ENCODE results near the gene VLDLR. TPM values are rescaled to one million over a fixed set of nuclear protein-coding genes. Genes with fewer than 3 reads are reported as not detected.

VLDLR gene
- total and polyA plus RNA-seq, 2 of the 13 experiments (the other 11 are each of a cell fraction or from before 2014, with no cell fraction given), result 3.4 to 10.5 TPM

DNA sequence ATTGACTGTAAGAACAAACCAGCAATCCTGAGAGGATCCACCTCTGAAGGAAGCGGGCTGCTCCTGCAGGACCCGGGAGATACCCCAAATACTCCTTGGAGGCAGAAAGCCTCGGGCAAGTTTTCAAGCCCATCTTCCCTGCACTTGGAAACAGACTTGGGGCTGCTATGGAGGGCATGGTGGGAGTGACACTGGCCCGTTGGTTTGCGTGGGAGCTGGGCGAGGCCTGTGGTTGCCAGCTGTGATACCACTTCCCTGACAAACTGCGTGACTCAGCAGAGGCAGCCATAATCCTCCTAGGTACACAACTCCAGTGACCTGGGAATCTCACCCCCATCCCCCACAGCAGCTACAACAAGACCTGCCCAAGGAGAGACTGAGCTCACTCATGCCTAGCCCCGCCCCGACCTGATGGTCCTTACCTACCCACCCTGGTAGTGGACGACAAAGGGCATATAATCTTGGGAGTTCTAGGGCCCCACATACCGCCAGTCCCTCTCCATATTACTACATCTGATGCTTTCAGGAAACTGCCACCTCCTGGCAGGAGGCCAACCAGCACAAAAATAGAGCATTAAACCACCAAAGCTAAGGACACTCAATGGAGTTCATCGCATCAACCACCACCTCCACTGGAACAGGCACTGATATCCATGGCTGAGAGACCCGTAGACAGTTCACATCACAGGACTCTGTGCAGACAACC, 38.1 kb upstream of the VLDLR start:
- in situ Hi-C loops (cut with HindIII; ENCODE audit: extremely low pct_ligation_motif_present, low pct_unique_long_range_greater_than_20kb) (no loop called here), intact Hi-C loops (cut with micrococcal nuclease; ENCODE audit: unreplicated experiment) (no loop called here)
- Histone ChIP-seq H3K9ac (ENCODE audit: insufficient read depth, low read depth, low read length) (no peak overlapping the region), H3K4me3 (replicated peaks in 1 of 3; ENCODE audit: insufficient read depth in 1 of 3, low read depth in 2 of 3, low read length in 3 of 3) (no peak overlapping the region), H4K20me1 (ENCODE audit: insufficient read depth, low read length) (no peaks in the 10 kb centered on the region), H2AFZ (ENCODE audit: low read length) (no peak overlapping the region), H3K27ac (ENCODE audit: extremely low read length, insufficient read depth, low read length) (no peak overlapping the region), H3K4me2 (ENCODE audit: low read depth, low read length) (no peak overlapping the region), H3K27me3 (ENCODE audit: control insufficient read depth in 1 of 2, insufficient read depth in 2 of 2, low read length in 2 of 2) (no peaks in the 10 kb centered on the region), H3K4me1 (ENCODE audit: insufficient read depth, low read length) (no peaks in the 10 kb centered on the region), H3K79me2 (ENCODE audit: insufficient read depth, low read length) (no peaks in the 10 kb centered on the region), H3K36me3 (replicated peaks in 1 of 2; ENCODE audit: control insufficient read depth in 1 of 2, insufficient read depth in 2 of 2, low read length in 2 of 2) (no peaks in the 10 kb centered on the region), H3K9me3 (ENCODE audit: low read length) (no peaks in the 10 kb centered on the region)
- ChIA-PET CTCF (ENCODE audit: low intra/inter-chr PET ratio, low total read pairs) (no interaction called here), POLR2A (no interaction called here)
- no peak for DNase-seq (ENCODE audit: low spot score)
- no peak for ATAC-seq
- 54% methylated on average over 9 of the region's 13 CpGs for WGBS (ENCODE audit: low lambda C conversion rate)
- FAIRE-seq, result no peak
- BruUV-seq (replicated peaks), result no TSS peak
- TF ChIP-seq ZNF839 (CRISPR knock-in tag; IDR thresholded peaks at IDR 0.05; ENCODE audit: borderline replicate concordance) (no peak), ARNT2 (CRISPR knock-in tag; IDR thresholded peaks at IDR 0.05; ENCODE audit: low read depth) (no peak), LCORL (IDR thresholded peaks at IDR 0.05) (no peak), LCORL (CRISPR knock-in tag; IDR thresholded peaks at IDR 0.05) (no peak), NR2F6 (IDR thresholded peaks at IDR 0.05) (no peak), NR2F6 (CRISPR knock-in tag; IDR thresholded peaks at IDR 0.05) (no peak), ZNF766 (CRISPR knock-in tag; IDR thresholded peaks at IDR 0.05; ENCODE audit: borderline replicate concordance) (no peak), MXI1 (IDR thresholded peaks at IDR 0.05; ENCODE audit: borderline replicate concordance, low read depth, low read length) (no peak), ZNF333 (CRISPR knock-in tag; IDR thresholded peaks at IDR 0.05; ENCODE audit: borderline replicate concordance) (no peak), CBFB (CRISPR knock-in tag; IDR thresholded peaks at IDR 0.05) (no peak), MEIS1 (CRISPR knock-in tag; IDR thresholded peaks at IDR 0.05; ENCODE audit: borderline replicate concordance) (no peak), YEATS4 (CRISPR knock-in tag; IDR thresholded peaks at IDR 0.05; ENCODE audit: borderline replicate concordance) (no peak), ZNF225 (CRISPR knock-in tag; IDR thresholded peaks at IDR 0.05) (no peak), ZMYM3 (CRISPR knock-in tag; IDR thresholded peaks at IDR 0.05) (no peak), RELA (CRISPR knock-in tag; IDR thresholded peaks at IDR 0.05) (no peak), GABPB1 (CRISPR knock-in tag; IDR thresholded peaks at IDR 0.05) (no peak), ARHGAP35 (CRISPR knock-in tag; IDR thresholded peaks at IDR 0.05; ENCODE audit: borderline replicate concordance) (no peak)
- TF ChIP-seq, protein P1, sequence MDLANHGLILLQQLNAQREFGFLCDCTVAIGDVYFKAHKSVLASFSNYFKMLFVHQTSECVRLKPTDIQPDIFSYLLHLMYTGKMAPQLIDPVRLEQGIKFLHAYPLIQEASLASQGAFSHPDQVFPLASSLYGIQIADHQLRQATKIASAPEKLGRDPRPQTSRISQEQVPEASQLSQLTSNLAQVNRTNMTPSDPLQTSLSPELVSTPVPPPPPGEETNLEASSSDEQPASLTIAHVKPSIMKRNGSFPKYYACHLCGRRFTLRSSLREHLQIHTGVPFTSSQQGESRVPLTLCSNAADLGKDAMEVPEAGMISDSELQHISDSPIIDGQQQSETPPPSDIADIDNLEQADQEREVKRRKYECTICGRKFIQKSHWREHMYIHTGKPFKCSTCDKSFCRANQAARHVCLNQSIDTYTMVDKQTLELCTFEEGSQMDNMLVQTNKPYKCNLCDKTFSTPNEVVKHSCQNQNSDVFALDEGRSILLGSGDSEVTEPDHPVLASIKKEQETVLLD (CRISPR knock-in tag; IDR thresholded peaks at IDR 0.05; ENCODE audit: low read depth), result no peak
- TF ChIP-seq, protein P2, sequence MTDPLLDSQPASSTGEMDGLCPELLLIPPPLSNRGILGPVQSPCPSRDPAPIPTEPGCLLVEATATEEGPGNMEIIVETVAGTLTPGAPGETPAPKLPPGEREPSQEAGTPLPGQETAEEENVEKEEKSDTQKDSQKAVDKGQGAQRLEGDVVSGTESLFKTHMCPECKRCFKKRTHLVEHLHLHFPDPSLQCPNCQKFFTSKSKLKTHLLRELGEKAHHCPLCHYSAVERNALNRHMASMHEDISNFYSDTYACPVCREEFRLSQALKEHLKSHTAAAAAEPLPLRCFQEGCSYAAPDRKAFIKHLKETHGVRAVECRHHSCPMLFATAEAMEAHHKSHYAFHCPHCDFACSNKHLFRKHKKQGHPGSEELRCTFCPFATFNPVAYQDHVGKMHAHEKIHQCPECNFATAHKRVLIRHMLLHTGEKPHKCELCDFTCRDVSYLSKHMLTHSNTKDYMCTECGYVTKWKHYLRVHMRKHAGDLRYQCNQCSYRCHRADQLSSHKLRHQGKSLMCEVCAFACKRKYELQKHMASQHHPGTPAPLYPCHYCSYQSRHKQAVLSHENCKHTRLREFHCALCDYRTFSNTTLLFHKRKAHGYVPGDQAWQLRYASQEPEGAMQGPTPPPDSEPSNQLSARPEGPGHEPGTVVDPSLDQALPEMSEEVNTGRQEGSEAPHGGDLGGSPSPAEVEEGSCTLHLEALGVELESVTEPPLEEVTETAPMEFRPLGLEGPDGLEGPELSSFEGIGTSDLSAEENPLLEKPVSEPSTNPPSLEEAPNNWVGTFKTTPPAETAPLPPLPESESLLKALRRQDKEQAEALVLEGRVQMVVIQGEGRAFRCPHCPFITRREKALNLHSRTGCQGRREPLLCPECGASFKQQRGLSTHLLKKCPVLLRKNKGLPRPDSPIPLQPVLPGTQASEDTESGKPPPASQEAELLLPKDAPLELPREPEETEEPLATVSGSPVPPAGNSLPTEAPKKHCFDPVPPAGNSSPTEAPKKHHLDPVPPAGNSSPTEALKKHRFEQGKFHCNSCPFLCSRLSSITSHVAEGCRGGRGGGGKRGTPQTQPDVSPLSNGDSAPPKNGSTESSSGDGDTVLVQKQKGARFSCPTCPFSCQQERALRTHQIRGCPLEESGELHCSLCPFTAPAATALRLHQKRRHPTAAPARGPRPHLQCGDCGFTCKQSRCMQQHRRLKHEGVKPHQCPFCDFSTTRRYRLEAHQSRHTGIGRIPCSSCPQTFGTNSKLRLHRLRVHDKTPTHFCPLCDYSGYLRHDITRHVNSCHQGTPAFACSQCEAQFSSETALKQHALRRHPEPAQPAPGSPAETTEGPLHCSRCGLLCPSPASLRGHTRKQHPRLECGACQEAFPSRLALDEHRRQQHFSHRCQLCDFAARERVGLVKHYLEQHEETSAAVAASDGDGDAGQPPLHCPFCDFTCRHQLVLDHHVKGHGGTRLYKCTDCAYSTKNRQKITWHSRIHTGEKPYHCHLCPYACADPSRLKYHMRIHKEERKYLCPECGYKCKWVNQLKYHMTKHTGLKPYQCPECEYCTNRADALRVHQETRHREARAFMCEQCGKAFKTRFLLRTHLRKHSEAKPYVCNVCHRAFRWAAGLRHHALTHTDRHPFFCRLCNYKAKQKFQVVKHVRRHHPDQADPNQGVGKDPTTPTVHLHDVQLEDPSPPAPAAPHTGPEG (CRISPR knock-in tag; IDR thresholded peaks at IDR 0.05), result no peak
